IMR-90 (cell line): ENCODE measurements around the gene PRCD. TPM values are rescaled to one million over a fixed set of nuclear protein-coding genes. Genes with fewer than 3 reads are reported as not detected.

Experiments
- ATAC-seq: fragments of 200-7000 bp; cut with Tn5 transposase; 2 replicates; pipeline ENCODE4 v1.9.1; 2020; ENCODE audit warnings: low read depth, mild to moderate bottlenecking, moderate library complexity
- BruUV-seq: library from RNA; stranded (reverse); fragments of 400-500 nt; replicated peaks from 2 replicates; lab custom pipeline; 2021; lab: Mats Ljungman, UMichigan
- CTCF ChIA-PET: fragments of 300-600 bp; formaldehyde crosslinking; extraction: SDS; loops from one replicate; lab custom pipeline; 2021; ENCODE audit warnings: antibody characterized with exemption; lab: Yijun Ruan, JAX
- POLR2A ChIA-PET: fragments of 300-600 bp; sonication (Branson Sonifier 250); formaldehyde crosslinking; loops from one replicate; lab custom pipeline; 2022; ENCODE audit warnings: antibody characterized with exemption; ENCODE audit not compliant: unreplicated experiment; lab: Charles Lee
- DNase-seq: peaks from one replicate; pipeline ENCODE4 v3.0.0; 2013
- H2AFZ ChIP-seq: replicated peaks from 2 replicates; pipeline ENCODE3; 2013; ENCODE audit warnings: low read length, mild to moderate bottlenecking; ENCODE audit not compliant: poor library complexity
- H2AK5ac ChIP-seq: 2 replicates; pipeline ENCODE4 v1.6.1; 2013; ENCODE audit warnings: low read depth, low read length, inconsistent platforms
- H2AK9ac ChIP-seq: replicated peaks from 2 replicates; pipeline ENCODE3; 2013; ENCODE audit warnings: mild to moderate bottlenecking, low read depth, low read length, moderate library complexity; ENCODE audit not compliant: poor library complexity
- H2BK120ac ChIP-seq: 2 replicates; pipeline ENCODE4 v1.6.1; 2013; ENCODE audit warnings: low read depth, low read length, inconsistent platforms
- H2BK15ac ChIP-seq: 3 replicates; pipeline ENCODE4 v1.6.1; 2013; ENCODE audit warnings: low read depth, low read length, inconsistent platforms
- H2BK20ac ChIP-seq: 2 replicates; pipeline ENCODE4 v1.6.1; 2013; ENCODE audit warnings: low read depth, mild to moderate bottlenecking, inconsistent platforms, low read length, moderate library complexity
- H2BK5ac ChIP-seq: 2 replicates; pipeline ENCODE4 v1.6.1; 2013; ENCODE audit warnings: mild to moderate bottlenecking, low read depth, low read length, inconsistent platforms; ENCODE audit not compliant: poor library complexity, severe bottlenecking
- H3K14ac ChIP-seq: replicated peaks from 2 replicates; pipeline ENCODE4 v1.6.1; 2013; ENCODE audit warnings: low read depth, low read length, inconsistent platforms
- H3K18ac ChIP-seq: 2 replicates; pipeline ENCODE4 v1.6.1; 2013; ENCODE audit warnings: low read depth, low read length, control low read depth
- H3K23ac ChIP-seq: 2 replicates; pipeline ENCODE4 v1.6.1; 2013; ENCODE audit warnings: low read depth, low read length, inconsistent platforms
- H3K27ac ChIP-seq: 2 replicates; pipeline ENCODE4 v1.5.1; 2013; ENCODE audit warnings: mild to moderate bottlenecking, control low read depth, low read length; ENCODE audit not compliant: insufficient read depth
- H3K27me3 ChIP-seq: 2 replicates; pipeline ENCODE4 v1.6.1; 2013; ENCODE audit warnings: low read length; ENCODE audit not compliant: control insufficient read depth, insufficient read depth
- H3K36me3 ChIP-seq: 2 replicates; pipeline ENCODE4 v1.6.1; 2013; ENCODE audit warnings: low read length, mixed read lengths; ENCODE audit not compliant: control insufficient read depth, insufficient read depth
- H3K4ac ChIP-seq: 2 replicates; pipeline ENCODE4 v1.6.1; 2013; ENCODE audit warnings: low read depth, low read length, inconsistent platforms
- H3K4me1 ChIP-seq: 2 replicates; pipeline ENCODE4 v1.6.1; 2013; ENCODE audit warnings: low read length, mixed read lengths; ENCODE audit not compliant: control insufficient read depth, insufficient read depth
- H3K4me2 ChIP-seq: 2 replicates; pipeline ENCODE4 v1.6.1; 2013; ENCODE audit warnings: low read depth, mild to moderate bottlenecking, control low read depth, low read length, moderate library complexity
- H3K4me3 ChIP-seq: 2 replicates; pipeline ENCODE4 v1.5.1; 2013; ENCODE audit warnings: low read depth, mild to moderate bottlenecking, control low read depth, low read length, moderate library complexity; ENCODE audit not compliant: insufficient read depth
- H3K56ac ChIP-seq: 2 replicates; pipeline ENCODE4 v1.6.1; 2013; ENCODE audit warnings: low read length, inconsistent platforms; ENCODE audit not compliant: insufficient read depth; ENCODE audit errors: extremely low read depth
- H3K79me1 ChIP-seq, 2 experiments: 2 replicates each; pipeline ENCODE4 v1.6.1; 2013; ENCODE audit warnings: low read length in 2 of 2, inconsistent platforms in 1 of 2, low read depth in 1 of 2
- H3K9ac ChIP-seq: 2 replicates; pipeline ENCODE4 v1.6.1; 2013; ENCODE audit warnings: low read depth, low read length, control low read depth
- H3K9me1 ChIP-seq: 2 replicates; pipeline ENCODE4 v1.6.1; 2013; ENCODE audit warnings: low read length, inconsistent platforms; ENCODE audit not compliant: insufficient read depth
- H3K9me3 ChIP-seq: 2 replicates; pipeline ENCODE4 v1.6.1; 2013; ENCODE audit warnings: low read length; ENCODE audit not compliant: control insufficient read depth, insufficient read depth
- H4K20me1 ChIP-seq: 2 replicates; pipeline ENCODE4 v1.6.1; 2013; ENCODE audit warnings: low read length, inconsistent platforms; ENCODE audit not compliant: insufficient read depth
- H4K5ac ChIP-seq: 2 replicates; pipeline ENCODE4 v1.6.1; 2013; ENCODE audit warnings: mild to moderate bottlenecking, low read depth, low read length, control low read depth
- H4K8ac ChIP-seq, 2 experiments: 2 replicates each; pipeline ENCODE4 v1.6.1; 2013; ENCODE audit warnings: low read depth in 2 of 2, low read length in 2 of 2, control low read depth in 1 of 2, inconsistent platforms in 1 of 2
- H4K91ac ChIP-seq: 2 replicates; pipeline ENCODE4 v1.6.1; 2013; ENCODE audit warnings: low read depth, low read length, inconsistent platforms; ENCODE audit not compliant: insufficient read depth
- CEBPB ChIP-seq: IDR thresholded peaks from 2 replicates; pipeline ENCODE4 v1.6.1; 2012; ENCODE audit warnings: low read depth, low read length, improper control_type of control experiment
- CHD1 ChIP-seq: IDR thresholded peaks from 2 replicates; pipeline ENCODE4 v1.6.1; 2012; ENCODE audit warnings: low read depth, low read length, improper control_type of control experiment
- ELK1 ChIP-seq: fragments of 150-350 bp; IDR thresholded peaks from 2 replicates; pipeline ENCODE4 v1.6.1; 2016; ENCODE audit warnings: low read depth, mild to moderate bottlenecking, low read length, moderate library complexity, borderline replicate concordance
- FOS ChIP-seq: fragments of 150-350 bp; IDR thresholded peaks from 2 replicates; pipeline ENCODE4 v1.6.1; 2016; ENCODE audit warnings: low read depth, low read length
- MAZ ChIP-seq: IDR thresholded peaks from 2 replicates; pipeline ENCODE4 v1.6.1; 2012; ENCODE audit warnings: low read depth, mild to moderate bottlenecking, low read length, improper control_type of control experiment, moderate library complexity, borderline replicate concordance
- MXI1 ChIP-seq: IDR thresholded peaks from 2 replicates; pipeline ENCODE4 v1.6.1; 2012; ENCODE audit warnings: low read depth, mild to moderate bottlenecking, low read length, moderate library complexity, borderline replicate concordance
- NFE2L2 ChIP-seq: fragments of 150-350 bp; IDR thresholded peaks from 2 replicates; pipeline ENCODE4 v1.6.1; 2016; ENCODE audit warnings: low read depth, mild to moderate bottlenecking, low read length
- POLR2A ChIP-seq: IDR thresholded peaks from 2 replicates; pipeline ENCODE4 v1.6.1; 2012; ENCODE audit warnings: mild to moderate bottlenecking, low read depth, low read length
- RCOR1 ChIP-seq: IDR thresholded peaks from 2 replicates; pipeline ENCODE4 v1.6.1; 2012; ENCODE audit warnings: mild to moderate bottlenecking, low read length, improper control_type of control experiment; ENCODE audit not compliant: insufficient replicate concordance
- RFX5 ChIP-seq: IDR thresholded peaks from 2 replicates; pipeline ENCODE4 v1.8.0; 2012; ENCODE audit warnings: low read depth, mild to moderate bottlenecking, low read length, moderate library complexity
- SMC3 ChIP-seq: fragments of 150-350 bp; IDR thresholded peaks from 2 replicates; pipeline ENCODE4 v1.6.1; 2016; ENCODE audit warnings: low read depth, mild to moderate bottlenecking, antibody characterized with exemption, low read length, moderate library complexity
- WGBS, 2 experiments: methylation state at CpG; one replicate each; pipeline versions ENCODE4 v1.1.5 to v1.1.7; 2013; ENCODE audit warnings: missing lambda C conversion rate in 2 of 2; ENCODE audit not compliant: insufficient read length in 1 of 2; ENCODE audit errors: extremely low coverage in 2 of 2; 5-methylcytosine and 5-hydroxymethylcytosine counted together
- dilution Hi-C: fragments of 300-500 bp; cut with HindIII; formaldehyde crosslinking; loops from one replicate; pipeline ENCODE4 v1.14.3; 2018; ENCODE audit warnings: low sequenced_read_pairs; ENCODE audit not compliant: unreplicated experiment
- in situ Hi-C: fragments of 300-500 bp; cut with MboI; formaldehyde crosslinking; loops from 3 replicates; pipeline ENCODE4 v1.14.3; 2019; ENCODE audit warnings: low sequenced_read_pairs, inconsistent platforms, mixed read lengths
- intact Hi-C: fragments of 100-400 bp; cut with micrococcal nuclease; formaldehyde crosslinking; loops from 2 replicates; pipeline ENCODE4 v1.10.0; 2022
- polyA plus RNA-seq, 3 experiments: library from polyadenylated mRNA; depleted of rRNA; stranded (reverse); fragments of >200 nt; gene quantifications; 2 replicates each; pipeline ENCODE4 v1.2.3, GENCODE V29; 2012; ENCODE audit warnings: low replicate concordance in 1 of 3
- total RNA-seq: library from RNA; depleted of rRNA; stranded (reverse); fragments of >200 nt; gene quantifications from 2 replicates; pipeline ENCODE4 v1.2.3, GENCODE V29; 2012
- TF ChIP-seq, protein P1 (sequence below): conservative IDR thresholded peaks from 2 replicates; pipeline ENCODE4 v1.5.1; 2012; ENCODE audit warnings: mild to moderate bottlenecking, low read depth, low read length, improper control_type of control experiment
- TF ChIP-seq, protein P2 (sequence below): fragments of 150-350 bp; IDR thresholded peaks from 2 replicates; pipeline ENCODE4 v1.6.1; 2017; ENCODE audit warnings: mild to moderate bottlenecking, antibody characterized with exemption, low read length, low read depth

The PRCD gene
- total and polyA plus RNA-seq, 2 of the 4 experiments (the other 2 are of a cell fraction): 0.32 TPM; not detected in 1

- Histone ChIP-seq H3K9me1 (peaks cover 8% of the 10 kb centered on the region), H4K20me1 (no peaks in the 10 kb centered on the region), H4K8ac (no peak overlapping the region), H3K56ac (no peak overlapping the region), H2BK15ac (no peak overlapping the region), H2AK9ac (no peak overlapping the region), H3K9ac (no peak overlapping the region), H4K5ac (no peak overlapping the region), H3K79me1 (peaks cover under 1 to 15% of the 10 kb centered on the region in 2 experiments; a peak in 3 of 4 replicates), H3K27me3 (peaks cover 13% of the 10 kb centered on the region), H4K91ac (no peak overlapping the region), H3K4me2 (no peak overlapping the region), H3K4ac (no peak overlapping the region), H3K36me3 (no peaks in the 10 kb centered on the region), H2BK20ac (no peak overlapping the region), H3K14ac (no peak overlapping the region), H3K27ac (no peak overlapping the region), H2AFZ (no peak overlapping the region), H3K23ac (no peak overlapping the region), H2AK5ac (no peak overlapping the region), H2BK120ac (no peak overlapping the region), H2BK5ac (no peak overlapping the region), H3K18ac (no peak overlapping the region), H3K4me3 (no peak overlapping the region), H3K4me1 (peaks cover 13% of the 10 kb centered on the region), H3K9me3 (no peaks in the 10 kb centered on the region)
- ATAC-seq: no peak
- 80% methylated on average over 1 of the region's 7 CpGs; no CpG with 5 or more reads in 1 of the 2 experiments for WGBS, 2 experiments
- CTCF ChIA-PET: interaction anchor here (0.6 to 1.9 kb wide), 3 partner anchors 38 to 52 kb away, joined by 3 to 7 read pairs (median 3); no protein-coding TSS in a partner anchor
- no peak for DNase-seq
- in situ Hi-C loops: loop anchor here (10.0 kb wide), 2 partner anchors 99 to 199 kb away; partner anchors contain the start of gene QRICH2
- no TSS peak for BruUV-seq
- dilution Hi-C loops: no loop called here
- POLR2A ChIA-PET: no interaction called here
- intact Hi-C loops: no loop called here
- TF ChIP-seq FOS: no peak
- no peak for TF ChIP-seq ELK1
- TF ChIP-seq, protein P1, sequence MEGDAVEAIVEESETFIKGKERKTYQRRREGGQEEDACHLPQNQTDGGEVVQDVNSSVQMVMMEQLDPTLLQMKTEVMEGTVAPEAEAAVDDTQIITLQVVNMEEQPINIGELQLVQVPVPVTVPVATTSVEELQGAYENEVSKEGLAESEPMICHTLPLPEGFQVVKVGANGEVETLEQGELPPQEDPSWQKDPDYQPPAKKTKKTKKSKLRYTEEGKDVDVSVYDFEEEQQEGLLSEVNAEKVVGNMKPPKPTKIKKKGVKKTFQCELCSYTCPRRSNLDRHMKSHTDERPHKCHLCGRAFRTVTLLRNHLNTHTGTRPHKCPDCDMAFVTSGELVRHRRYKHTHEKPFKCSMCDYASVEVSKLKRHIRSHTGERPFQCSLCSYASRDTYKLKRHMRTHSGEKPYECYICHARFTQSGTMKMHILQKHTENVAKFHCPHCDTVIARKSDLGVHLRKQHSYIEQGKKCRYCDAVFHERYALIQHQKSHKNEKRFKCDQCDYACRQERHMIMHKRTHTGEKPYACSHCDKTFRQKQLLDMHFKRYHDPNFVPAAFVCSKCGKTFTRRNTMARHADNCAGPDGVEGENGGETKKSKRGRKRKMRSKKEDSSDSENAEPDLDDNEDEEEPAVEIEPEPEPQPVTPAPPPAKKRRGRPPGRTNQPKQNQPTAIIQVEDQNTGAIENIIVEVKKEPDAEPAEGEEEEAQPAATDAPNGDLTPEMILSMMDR: no peak
- TF ChIP-seq MXI1: no peak
- no peak for TF ChIP-seq MAZ
- no peak for TF ChIP-seq POLR2A
- no peak for TF ChIP-seq RFX5
- TF ChIP-seq, protein P2, sequence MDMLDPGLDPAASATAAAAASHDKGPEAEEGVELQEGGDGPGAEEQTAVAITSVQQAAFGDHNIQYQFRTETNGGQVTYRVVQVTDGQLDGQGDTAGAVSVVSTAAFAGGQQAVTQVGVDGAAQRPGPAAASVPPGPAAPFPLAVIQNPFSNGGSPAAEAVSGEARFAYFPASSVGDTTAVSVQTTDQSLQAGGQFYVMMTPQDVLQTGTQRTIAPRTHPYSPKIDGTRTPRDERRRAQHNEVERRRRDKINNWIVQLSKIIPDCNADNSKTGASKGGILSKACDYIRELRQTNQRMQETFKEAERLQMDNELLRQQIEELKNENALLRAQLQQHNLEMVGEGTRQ: no peak
- TF ChIP-seq RCOR1: no peak
- TF ChIP-seq CHD1: no peak
- no peak for TF ChIP-seq CEBPB
- TF ChIP-seq SMC3: no peak
- TF ChIP-seq NFE2L2: no peak
Observed at GRCh38 chr17:76504117-76504516, 35.7 kb upstream of the PRCD start.
